Activated B cell treated with CpG ODN at 0.5 μM for 24 hours (primary cell): ENCODE data around the gene NUP43. TPM values are rescaled to one million over a fixed set of nuclear protein-coding genes. Genes with fewer than 3 reads are reported as not detected.
"Not testable (repeated sequence)": the region's sequence is repeated elsewhere in the genome, so short reads cannot be mapped to it uniquely, and the experiment has no call there.

Experiments
- ATAC-seq: fragments of 200-7000 bp; cut with Tn5 transposase; one replicate; pipeline ENCODE4 v1.10.0; 2021; ENCODE audit warnings: low read depth, mild to moderate bottlenecking, moderate library complexity
- CTCF ChIA-PET: fragments of 350-600 bp; sonication (Branson Sonifier 250); formaldehyde crosslinking; loops from one replicate; lab custom pipeline; 2021; ENCODE audit warnings: antibody characterized with exemption; lab: Charles Lee
- POLR2A ChIA-PET: fragments of 350-600 bp; sonication (Branson Sonifier 250); formaldehyde crosslinking; loops from one replicate; lab custom pipeline; 2021; ENCODE audit warnings: antibody characterized with exemption; lab: Charles Lee
- DNase-seq: peaks from one replicate; pipeline ENCODE4 v3.0.0; 2022
- H3K27ac Mint-ChIP-seq: one replicate; pipeline ENCODE4 v1.8.0; 2020; ENCODE audit warnings: mixed read lengths
- H3K27me3 Mint-ChIP-seq: one replicate; pipeline ENCODE4 v1.8.0; 2021; ENCODE audit warnings: mixed read lengths
- H3K36me3 Mint-ChIP-seq: one replicate; pipeline ENCODE4 v1.8.0; 2021; ENCODE audit warnings: low read depth, mixed read lengths
- H3K4me1 Mint-ChIP-seq: one replicate; pipeline ENCODE4 v1.8.0; 2021; ENCODE audit warnings: mixed read lengths
- H3K4me3 Mint-ChIP-seq: one replicate; pipeline ENCODE4 v1.8.0; 2020; ENCODE audit warnings: mild to moderate bottlenecking, mixed read lengths
- H3K9me3 Mint-ChIP-seq: one replicate; pipeline ENCODE4 v1.8.0; 2020; ENCODE audit warnings: mixed read lengths
- CTCF ChIP-seq: fragments of 200-600 bp; IDR thresholded peaks from one replicate; pipeline ENCODE4 v1.8.0; 2022; ENCODE audit warnings: antibody characterized with exemption, mild to moderate bottlenecking
- intact Hi-C: fragments of 100-400 bp; cut with micrococcal nuclease; formaldehyde crosslinking; loops from one replicate; pipeline ENCODE4 v1.15.1; 2024
- total RNA-seq: library from RNA; stranded (reverse); gene quantifications from 2 replicates; pipeline ENCODE4 v1.2.3, GENCODE V29; 2022

Gene NUP43
- total RNA-seq, 1 donor from 2014 or later: 50.4 TPM

DNA sequence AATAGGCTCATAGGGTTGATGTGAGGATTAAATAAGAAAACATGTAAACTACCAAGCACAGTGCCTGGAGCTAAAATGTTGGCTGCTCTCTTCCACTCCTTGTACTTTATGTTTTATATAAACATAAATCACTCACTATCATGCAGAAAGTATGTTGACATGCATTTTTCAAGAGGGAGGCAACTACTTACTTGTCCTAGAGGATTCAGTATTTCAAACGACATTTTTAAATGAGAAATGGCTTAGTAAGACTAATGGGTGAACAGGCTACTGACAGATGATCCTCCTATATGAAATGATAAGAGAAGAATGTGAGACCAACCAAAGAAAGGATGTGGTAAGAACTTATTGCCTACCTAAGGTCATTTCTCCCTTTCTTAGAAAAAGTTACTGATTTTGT is 49.4 kb downstream of the NUP43 start:
- no peak for TF ChIP-seq CTCF
- Mint-ChIP-seq H3K4me1 (peaks cover 5% of the 10 kb centered on the region), H3K27ac (no peak overlapping the region), H3K27me3 (no peaks in the 10 kb centered on the region), H3K4me3 (no peak overlapping the region), H3K36me3 (peaks cover 40% of the 10 kb centered on the region), H3K9me3 (no peaks in the 10 kb centered on the region)
- intact Hi-C loops: no loop called here
- DNase-seq (no peak), ATAC-seq (no peak)
- ChIA-PET POLR2A (no interaction called here), CTCF (no interaction called here)

DNA sequence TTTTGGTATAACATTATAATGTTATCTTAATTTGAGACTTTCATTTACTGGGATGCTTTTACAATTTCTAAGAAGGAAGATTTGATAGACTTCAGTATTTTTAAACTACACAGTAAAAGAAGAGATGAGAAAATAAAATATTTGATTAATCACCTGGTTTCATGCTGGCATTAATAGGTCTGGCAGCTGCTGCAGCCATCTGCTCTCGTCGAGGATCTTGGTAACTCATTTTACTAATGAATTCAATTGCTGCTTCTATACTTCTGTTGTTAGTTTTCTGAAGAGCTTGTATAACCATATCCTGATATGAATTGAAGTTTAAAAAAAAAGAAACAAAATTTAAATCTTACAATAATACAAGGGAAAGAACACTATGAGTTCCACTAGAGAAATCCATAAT is 51.4 kb downstream of the NUP43 start:
- no peak overlapping the region for H3K4me3 Mint-ChIP-seq
- no peak overlapping the region for H3K27ac Mint-ChIP-seq
- intact Hi-C loops: no loop called here
- ATAC-seq (no peak), DNase-seq (no peak)
- H3K27me3 Mint-ChIP-seq: no peaks in the 10 kb centered on the region
- CTCF ChIA-PET: no interaction called here
- H3K4me1 Mint-ChIP-seq: no peaks in the 10 kb centered on the region
- H3K9me3 Mint-ChIP-seq: no peaks in the 10 kb centered on the region
- POLR2A ChIA-PET: no interaction called here
- TF ChIP-seq CTCF: no peak
- peaks cover 38% of the 10 kb centered on the region for H3K36me3 Mint-ChIP-seq

DNA sequence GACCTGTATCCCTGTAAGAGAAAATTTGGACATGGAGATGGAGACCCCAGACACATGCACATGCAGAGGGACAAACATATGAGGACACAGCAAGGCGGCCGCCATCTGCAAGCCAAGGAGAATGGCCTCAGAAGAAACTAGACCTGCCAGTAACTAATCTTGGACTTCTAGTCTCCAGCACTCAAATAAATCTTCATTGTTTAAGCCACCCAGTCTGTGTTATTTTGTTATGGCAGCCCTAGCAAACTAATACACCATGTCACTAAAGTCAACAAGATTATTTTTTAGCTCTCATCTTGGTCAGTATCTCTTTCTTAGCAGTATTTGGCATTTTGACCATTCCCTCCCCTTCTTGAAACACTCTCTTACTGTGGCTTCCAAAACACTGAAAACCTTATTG is 55.1 kb downstream of the NUP43 start:
- ATAC-seq: no peak
- Mint-ChIP-seq H3K9me3 (no peaks in the 10 kb centered on the region), H3K4me1 (peaks cover 2% of the 10 kb centered on the region), H3K4me3 (no peak overlapping the region), H3K27ac (no peak overlapping the region), H3K27me3 (no peaks in the 10 kb centered on the region), H3K36me3 (peaks cover 57% of the 10 kb centered on the region)
- ChIA-PET POLR2A (no interaction called here), CTCF (no interaction called here)
- intact Hi-C loops: no loop called here
- no peak for DNase-seq
- no peak for TF ChIP-seq CTCF

- H3K27me3 Mint-ChIP-seq: no peaks in the 10 kb centered on the region
- no peak for ATAC-seq
- POLR2A ChIA-PET: no interaction called here
- H3K36me3 Mint-ChIP-seq: peaks cover 57% of the 10 kb centered on the region
- no peak overlapping the region for H3K4me3 Mint-ChIP-seq
- intact Hi-C loops: no loop called here
- no peak for DNase-seq
- no peaks in the 10 kb centered on the region for H3K9me3 Mint-ChIP-seq
- H3K4me1 Mint-ChIP-seq: peaks cover 2% of the 10 kb centered on the region
- CTCF ChIA-PET: no interaction called here
- no peak overlapping the region for H3K27ac Mint-ChIP-seq
- no peak for TF ChIP-seq CTCF
These were observed 60.1 kb downstream of the NUP43 start for GRCh38 chr6:149686230-149686629.

DNA sequence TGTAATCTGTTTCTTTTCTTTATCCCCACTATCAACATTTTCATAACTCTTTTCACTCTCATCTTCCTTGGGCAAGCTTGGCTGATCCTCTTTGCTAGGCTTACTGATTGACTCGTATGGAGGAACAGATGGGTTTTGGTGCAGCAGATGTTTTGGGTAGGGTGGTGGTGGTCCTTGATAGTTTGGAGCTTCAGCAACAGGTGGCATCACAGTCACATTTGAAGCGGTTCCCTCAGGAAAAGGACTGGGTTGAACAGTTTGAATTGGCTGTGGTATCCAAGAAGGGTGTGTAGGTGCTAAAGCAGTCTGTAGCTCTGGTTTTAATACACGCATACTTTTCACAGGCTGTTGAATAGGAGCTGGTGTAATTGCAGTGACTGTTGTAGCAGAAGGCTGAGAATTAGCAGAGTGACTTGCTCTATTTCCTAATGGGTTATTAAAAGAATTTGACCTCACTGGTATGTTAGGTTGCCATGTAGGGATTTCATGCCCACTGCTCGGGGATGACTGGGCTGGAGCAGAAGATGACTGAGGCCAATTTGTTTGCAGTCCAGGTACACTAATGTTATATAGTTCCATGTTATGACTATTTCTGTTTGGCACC is 63.0 kb downstream of the NUP43 start:
- ATAC-seq (no peak), DNase-seq (no peak)
- Mint-ChIP-seq H3K4me3 (no peak overlapping the region), H3K27ac (no peak overlapping the region), H3K27me3 (no peaks in the 10 kb centered on the region), H3K4me1 (peaks cover 8% of the 10 kb centered on the region), H3K36me3 (peaks cover 55% of the 10 kb centered on the region), H3K9me3 (no peaks in the 10 kb centered on the region)
- intact Hi-C loops: no loop called here
- ChIA-PET POLR2A (interaction anchor here (0.7 kb wide), 1 partner anchor 40 kb away, joined by 4 read pairs; no protein-coding TSS in a partner anchor), CTCF (no interaction called here)
- no peak for TF ChIP-seq CTCF

DNA sequence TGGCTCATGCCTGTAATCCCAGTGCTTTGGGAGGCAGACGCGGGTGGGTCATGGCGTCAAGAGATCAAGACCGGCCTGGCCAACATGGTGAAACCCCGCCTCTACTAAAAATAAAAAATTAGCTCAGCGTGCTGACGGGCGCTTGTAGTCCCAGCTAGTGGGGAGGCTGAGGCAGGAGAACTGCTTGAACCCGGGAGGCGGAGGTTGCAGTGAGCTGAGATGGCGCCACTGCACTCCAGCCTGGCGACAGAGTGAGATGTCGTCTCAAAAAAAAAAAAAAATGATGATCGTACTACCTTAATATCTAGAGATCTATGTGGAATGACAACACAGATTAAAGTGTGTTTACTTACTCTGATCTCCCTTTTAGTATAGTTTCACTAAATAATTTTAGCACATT is 64.5 kb downstream of the NUP43 start:
- H3K4me1 Mint-ChIP-seq, DNase-seq, ATAC-seq, POLR2A ChIA-PET, intact Hi-C loops, H3K9me3 Mint-ChIP-seq, H3K27ac Mint-ChIP-seq, CTCF ChIA-PET, H3K27me3 Mint-ChIP-seq, H3K4me3 Mint-ChIP-seq: not testable (repeated sequence)
- peaks cover 57% of the 10 kb centered on the region for H3K36me3 Mint-ChIP-seq
